AG04449 (cell line): ENCODE data around the gene SEMA4C.
"Not testable (repeated sequence)": the region's sequence is repeated elsewhere in the genome, so short reads cannot be mapped to it uniquely, and the experiment has no call there.

Experiments
- CTCF ChIA-PET: fragments of 350-600 bp; formaldehyde crosslinking; extraction: SDS; loops from one replicate; lab custom pipeline; 2021; ENCODE audit warnings: antibody characterized with exemption; lab: Yijun Ruan, JAX
- POLR2A ChIA-PET: fragments of 400-600, 350-600 bp; formaldehyde crosslinking; extraction: SDS; loops from one replicate; lab custom pipeline; 2020; ENCODE audit warnings: antibody characterized with exemption, inconsistent platforms; lab: Yijun Ruan, JAX
- DNase-seq: peaks from one replicate; pipeline ENCODE4 v3.0.0-alpha.2; 2010; ENCODE audit warnings: low read depth, low spot score
- H3K4me3 ChIP-seq: 2 replicates; pipeline ENCODE4 v1.5.1; 2011; ENCODE audit warnings: low read depth, mild to moderate bottlenecking, control low read depth, low read length
- CTCF ChIP-seq: IDR thresholded peaks from one replicate; pipeline ENCODE4 v1.5.1; 2011; ENCODE audit warnings: mild to moderate bottlenecking, moderate library complexity, low read length, control low read depth, inconsistent platforms; ENCODE audit not compliant: insufficient read depth; ENCODE audit errors: missing control alignments

Gene SEMA4C

GRCh38 chr2:96865654-96866053 is 4.2 kb downstream of the SEMA4C start:
- no peak for TF ChIP-seq CTCF
- POLR2A ChIA-PET, result no interaction called here
- CTCF ChIA-PET, result interaction anchor here (4.3 to 10.4 kb wide), 2 partner anchors 8 to 88 kb away, joined by 50 to 153 read pairs; partner anchors contain the start of gene ANKRD39
- no peak overlapping the region for H3K4me3 ChIP-seq
- no peak for DNase-seq

- DNase-seq, result no peak
- no peak overlapping the region for H3K4me3 ChIP-seq
- ChIA-PET POLR2A (no interaction called here), CTCF (interaction anchor here (1.0 to 10.4 kb wide), 2 partner anchors 89 to 97 kb away, joined by 3 to 153 read pairs; no protein-coding TSS in a partner anchor)
- TF ChIP-seq CTCF, result no peak
Observed at GRCh38 chr2:96864343-96865091, 5.4 kb downstream of the SEMA4C start.

- no peak for DNase-seq
- ChIA-PET CTCF (interaction anchor here (1.0 to 10.4 kb wide), 2 partner anchors 90 to 97 kb away, joined by 3 to 153 read pairs; no protein-coding TSS in a partner anchor), POLR2A (no interaction called here)
- no peak overlapping the region for H3K4me3 ChIP-seq
- TF ChIP-seq CTCF, result no peak
Observed at GRCh38 chr2:96863575-96864342, 6.1 kb downstream of the SEMA4C start.

- DNase-seq, POLR2A ChIA-PET, H3K4me3 ChIP-seq: not testable (repeated sequence)
- CTCF ChIA-PET, result interaction anchor here (10.4 kb wide), 1 partner anchor 90 kb away, joined by 153 read pairs; no protein-coding TSS in a partner anchor
Observed at GRCh38 chr2:96863056-96863455, 6.8 kb downstream of the SEMA4C start.

- CTCF ChIA-PET, result interaction anchor here (10.4 kb wide), 1 partner anchor 92 kb away, joined by 153 read pairs; no protein-coding TSS in a partner anchor
Observed at GRCh38 chr2:96861074-96861473, 8.8 kb downstream of the SEMA4C start.

More at GRCh38 chr2:96861074-96861473, 8.8 kb downstream of the SEMA4C start:
- TF ChIP-seq CTCF, result no peak
- POLR2A ChIA-PET, result no interaction called here
- H3K4me3 ChIP-seq, result no peak overlapping the region
- no peak for DNase-seq
